Right lobe of liver (tissue), 6 donors: ENCODE results near the gene TARP.
"Not testable (repeated sequence)": the region's sequence is repeated elsewhere in the genome, so short reads cannot be mapped to it uniquely, and the experiment has no call there.

Experiments
- ATAC-seq, 4 donors: fragments of 200-7000 bp; cut with Tn5 transposase; one replicate each; pipeline ENCODE4 v1.9.1; 2020; ENCODE audit warnings: mild to moderate bottlenecking in 4 of 4, moderate library complexity in 4 of 4
- DNase-seq, 3 donors: peaks; one replicate each; pipeline ENCODE4 v3.0.0-alpha.2; 2020
- H3K27ac ChIP-seq, 3 donors: fragments of 200-600 bp; one replicate each; pipeline ENCODE4 v1.8.0; 2022
- H3K27me3 ChIP-seq, 2 donors: fragments of 200-600 bp; one replicate each; pipeline ENCODE4 v1.8.0; 2022
- H3K36me3 ChIP-seq, 4 donors: fragments of 200-600 bp; sonication (generic) in 1 of 4; one replicate each; pipeline versions ENCODE4 v1.5.1 to v1.8.0; 2017 to 2022; ENCODE audit warnings: control low read depth in 1 of 4
- H3K4me1 ChIP-seq, 4 donors: fragments of 200-600 bp; sonication (generic) in 1 of 4; one replicate each; pipeline versions ENCODE4 v1.5.1 to v1.8.0; 2017 to 2022; ENCODE audit warnings: control low read depth in 1 of 4
- H3K4me3 ChIP-seq, 3 donors: fragments of 200-600 bp; one replicate each; pipeline ENCODE4 v1.8.0; 2022
- H3K9me3 ChIP-seq, 4 donors: fragments of 200-600 bp; sonication (generic) in 1 of 4; one replicate each; pipeline versions ENCODE4 v1.5.1 to v1.8.0; 2017 to 2022; ENCODE audit warnings: control low read depth in 1 of 4
- POLR2A ChIP-seq: fragments of 450-650 bp; IDR thresholded peaks from one replicate; pipeline ENCODE4 v1.6.1; 2017; ENCODE audit warnings: antibody characterized with exemption, mild to moderate bottlenecking
- WGBS: methylation state at CpG from one replicate; pipeline ENCODE4 v1.1.6; 2018; ENCODE audit warnings: low coverage, low lambda C conversion rate; ENCODE audit not compliant: insufficient coverage; ENCODE audit errors: missing lambda C conversion rate; 5-methylcytosine and 5-hydroxymethylcytosine counted together
- intact Hi-C, 2 donors: fragments of 100-400 bp; cut with DNase I; formaldehyde crosslinking; loops; one replicate each; pipeline versions ENCODE4 v1.11.2 to v1.14.1; 2022
- TF ChIP-seq, protein P1 (sequence below), 4 donors: fragments of 200-600 bp in 3 of 4; fragments of 450-650 bp in 1 of 4; IDR thresholded peaks; one replicate each; pipeline versions ENCODE4 v1.5.1 to v1.8.0; 2016 to 2022; ENCODE audit warnings: antibody characterized with exemption in 4 of 4, mild to moderate bottlenecking in 2 of 4
- donor health status: DM: no; HTN: yes; CAD: no.
- donor health status: DM: no; HTN: no; CAD: no.
- donor health status: DM: no; HTN: no; CAD: no.
- donor health status: DM: no; HTN: yes; CAD: no.
- donor health status: DM: no; HTN: yes; CAD: no.

Gene TARP

DNA sequence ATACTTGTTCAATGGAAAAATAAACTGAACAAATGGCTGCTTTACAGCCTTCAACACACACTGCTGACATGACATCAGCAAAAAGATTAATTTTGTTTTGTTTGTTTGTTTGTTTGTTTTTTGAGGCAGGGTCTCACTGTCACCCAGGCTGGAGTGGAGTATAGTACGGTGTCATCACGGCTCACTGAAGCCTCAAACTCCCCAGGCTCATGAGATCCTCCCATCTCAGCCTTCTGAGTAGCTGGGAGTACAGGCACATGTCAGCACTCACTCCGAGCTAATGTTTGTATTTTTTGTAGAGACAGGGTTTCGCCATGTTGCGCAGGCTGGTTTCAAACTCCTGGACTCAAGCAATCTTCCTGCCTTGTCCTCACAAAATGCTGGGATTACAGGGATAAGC is 10.9 kb downstream of the TARP start:
- no peak for ATAC-seq
- no peaks in the 10 kb centered on the region for H3K36me3 ChIP-seq
- no peak overlapping the region for H3K4me3 ChIP-seq
- WGBS, result 46% methylated on average over 5 of the region's 5 CpGs
- H3K9me3 ChIP-seq, result no peaks in the 10 kb centered on the region
- no peaks in the 10 kb centered on the region for H3K4me1 ChIP-seq
- TF ChIP-seq POLR2A, result no peak
- TF ChIP-seq, protein P1, sequence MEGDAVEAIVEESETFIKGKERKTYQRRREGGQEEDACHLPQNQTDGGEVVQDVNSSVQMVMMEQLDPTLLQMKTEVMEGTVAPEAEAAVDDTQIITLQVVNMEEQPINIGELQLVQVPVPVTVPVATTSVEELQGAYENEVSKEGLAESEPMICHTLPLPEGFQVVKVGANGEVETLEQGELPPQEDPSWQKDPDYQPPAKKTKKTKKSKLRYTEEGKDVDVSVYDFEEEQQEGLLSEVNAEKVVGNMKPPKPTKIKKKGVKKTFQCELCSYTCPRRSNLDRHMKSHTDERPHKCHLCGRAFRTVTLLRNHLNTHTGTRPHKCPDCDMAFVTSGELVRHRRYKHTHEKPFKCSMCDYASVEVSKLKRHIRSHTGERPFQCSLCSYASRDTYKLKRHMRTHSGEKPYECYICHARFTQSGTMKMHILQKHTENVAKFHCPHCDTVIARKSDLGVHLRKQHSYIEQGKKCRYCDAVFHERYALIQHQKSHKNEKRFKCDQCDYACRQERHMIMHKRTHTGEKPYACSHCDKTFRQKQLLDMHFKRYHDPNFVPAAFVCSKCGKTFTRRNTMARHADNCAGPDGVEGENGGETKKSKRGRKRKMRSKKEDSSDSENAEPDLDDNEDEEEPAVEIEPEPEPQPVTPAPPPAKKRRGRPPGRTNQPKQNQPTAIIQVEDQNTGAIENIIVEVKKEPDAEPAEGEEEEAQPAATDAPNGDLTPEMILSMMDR (IDR thresholded peaks at IDR 0.05), result no peak
- no peak for DNase-seq
- H3K27ac ChIP-seq, result no peak overlapping the region
- intact Hi-C loops, result no loop called here
- no peaks in the 10 kb centered on the region for H3K27me3 ChIP-seq

DNA sequence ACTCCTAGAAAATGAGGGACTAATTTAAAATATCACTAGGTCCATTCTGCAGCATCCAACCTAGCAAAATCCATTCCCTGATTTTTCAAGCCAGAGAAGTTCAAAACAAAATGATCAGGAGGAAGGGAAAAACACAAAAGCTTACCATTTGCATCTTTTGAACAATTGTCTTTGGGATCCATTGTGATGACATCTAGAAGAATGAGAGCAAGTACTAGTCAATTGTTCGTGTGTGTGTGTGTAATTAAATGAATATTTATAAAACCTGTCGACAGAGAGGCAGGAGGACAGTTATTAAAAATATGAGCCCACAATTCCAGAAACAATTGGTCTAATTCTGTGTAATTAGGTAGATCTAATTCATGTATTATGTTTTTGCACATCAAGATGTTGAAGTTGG is 11.4 kb downstream of the TARP start:
- WGBS, result 45% methylated on average over 2 of the region's 2 CpGs
- H3K27ac ChIP-seq, H3K27me3 ChIP-seq, H3K4me1 ChIP-seq, H3K36me3 ChIP-seq, H3K4me3 ChIP-seq, H3K9me3 ChIP-seq, ATAC-seq, DNase-seq, intact Hi-C loops: not testable (repeated sequence)

DNA sequence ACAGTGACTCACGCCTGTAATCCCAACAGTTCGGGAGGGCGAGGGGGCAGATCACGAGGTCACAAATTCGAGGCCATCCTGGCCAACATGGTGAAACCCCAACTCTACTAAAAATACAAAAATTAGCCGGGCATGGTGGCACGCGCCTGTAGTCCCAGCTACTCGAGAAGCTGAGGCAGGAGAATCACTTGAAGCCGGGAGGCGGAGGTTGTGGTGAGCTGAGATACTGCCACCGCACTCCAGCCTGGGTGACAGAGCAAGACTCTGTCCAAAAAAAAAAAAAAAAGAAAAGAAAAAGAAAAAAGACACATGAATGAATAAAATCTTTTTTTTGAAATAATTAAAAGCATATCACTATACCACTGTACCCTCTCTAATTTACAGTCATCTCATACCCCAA is 11.8 kb downstream of the TARP start:
- H3K4me1 ChIP-seq, H3K9me3 ChIP-seq, H3K4me3 ChIP-seq, H3K36me3 ChIP-seq, intact Hi-C loops, DNase-seq, H3K27ac ChIP-seq, H3K27me3 ChIP-seq, ATAC-seq: not testable (repeated sequence)
- WGBS, result 73% methylated on average over 12 of the region's 12 CpGs

- H3K36me3 ChIP-seq, H3K4me3 ChIP-seq, H3K4me1 ChIP-seq, ATAC-seq, H3K27me3 ChIP-seq, DNase-seq, H3K27ac ChIP-seq, intact Hi-C loops, H3K9me3 ChIP-seq: not testable (repeated sequence)
- 58% methylated on average over 8 of the region's 8 CpGs for WGBS
Observed at GRCh38 chr7:38259157-38259556, 14.3 kb downstream of the TARP start.

GRCh38 chr7:38257350-38257677 is 16.1 kb downstream of the TARP start:
- Histone ChIP-seq H3K4me3 (no peak overlapping the region), H3K4me1 (no peaks in the 10 kb centered on the region), H3K27ac (no peak overlapping the region), H3K27me3 (no peaks in the 10 kb centered on the region), H3K9me3 (no peaks in the 10 kb centered on the region), H3K36me3 (no peaks in the 10 kb centered on the region)
- DNase-seq (no peak), ATAC-seq (no peak)
- WGBS, result 38% methylated on average over 2 of the region's 2 CpGs
- TF ChIP-seq POLR2A, result no peak
- TF ChIP-seq, protein P1 (IDR thresholded peaks at IDR 0.05), result no peak
- intact Hi-C loops, result no loop called here

- intact Hi-C loops, H3K27ac ChIP-seq, DNase-seq, H3K9me3 ChIP-seq, H3K27me3 ChIP-seq, H3K36me3 ChIP-seq, H3K4me3 ChIP-seq, H3K4me1 ChIP-seq, ATAC-seq: not testable (repeated sequence)
- 42% methylated on average over 2 of the region's 3 CpGs for WGBS
Observed at GRCh38 chr7:38249849-38250248, 23.6 kb downstream of the TARP start.

GRCh38 chr7:38248069-38248567 is 25.3 kb downstream of the TARP start:
- ATAC-seq (no peak), DNase-seq (no peak)
- intact Hi-C loops, result no loop called here
- Histone ChIP-seq H3K27me3 (no peaks in the 10 kb centered on the region), H3K9me3 (no peaks in the 10 kb centered on the region), H3K36me3 (no peaks in the 10 kb centered on the region), H3K4me3 (no peak overlapping the region), H3K4me1 (no peaks in the 10 kb centered on the region), H3K27ac (no peak overlapping the region)
- WGBS, result 54% methylated on average over 3 of the region's 5 CpGs
- TF ChIP-seq POLR2A, result no peak
- TF ChIP-seq, protein P1 (IDR thresholded peaks at IDR 0.05), result no peak
